Breast epithelium (tissue), 4 donors: ENCODE data around the gene ACTR1A. TPM values are rescaled to one million over a fixed set of nuclear protein-coding genes. Genes with fewer than 3 reads are reported as not detected.

Source experiments
- DNase-seq, 2 donors: peaks; one replicate each; pipeline ENCODE4 v3.0.0-alpha.2; 2019; ENCODE audit warnings: low spot score in 2 of 2
- H3K27ac ChIP-seq, 2 donors: fragments of 200-600 bp; sonication (generic) in 1 of 2; one replicate each; pipeline ENCODE4 v1.5.1; 2016 to 2019; ENCODE audit warnings: mild to moderate bottlenecking in 1 of 2
- H3K27me3 ChIP-seq, 2 donors: fragments of 200-600 bp; sonication (generic) in 1 of 2; one replicate each; pipeline versions ENCODE4 v1.5.1 to v1.6.0; 2017 to 2019; ENCODE audit warnings: control low read depth in 1 of 2, mild to moderate bottlenecking in 1 of 2
- H3K36me3 ChIP-seq: fragments of 200-600 bp; one replicate; pipeline ENCODE4 v1.5.1; 2019
- H3K4me1 ChIP-seq, 2 donors: fragments of 200-600 bp; sonication (generic); one replicate each; pipeline ENCODE4 v1.5.1; 2016 to 2019; ENCODE audit warnings: control low read depth in 1 of 2
- H3K4me3 ChIP-seq, 3 donors: fragments of 200-600 bp; sonication (generic); 1 replicate in 2 of 3; 2 replicates in 1 of 3; pipeline ENCODE4 v1.5.1; 2016 to 2019; ENCODE audit warnings: mild to moderate bottlenecking in 3 of 3, moderate library complexity in 2 of 3
- H3K9me3 ChIP-seq, 2 donors: fragments of 200-600 bp; sonication (generic) in 1 of 2; one replicate each; pipeline ENCODE4 v1.5.1; 2016 to 2019; ENCODE audit warnings: control low read depth in 1 of 2
- POLR2A ChIP-seq: fragments of 450-650 bp; IDR thresholded peaks from one replicate; pipeline ENCODE4 v1.6.1; 2016; ENCODE audit warnings: antibody characterized with exemption, mild to moderate bottlenecking, moderate library complexity
- POLR2AphosphoS5 ChIP-seq, 3 donors: sonication (generic); formaldehyde crosslinking; IDR thresholded peaks; one replicate each; pipeline ENCODE4 v1.6.1; 2017; ENCODE audit warnings: antibody characterized with exemption in 3 of 3
- intact Hi-C: fragments of 100-400 bp; cut with DNase I; formaldehyde crosslinking; loops from one replicate; pipeline ENCODE4 v1.15.1; 2023; ENCODE audit warnings: low total_unique reads
- total RNA-seq, 3 donors: library from RNA; depleted of rRNA; stranded (reverse); fragments of >200 nt; gene quantifications; one replicate each; pipeline ENCODE4 v1.1.0, GENCODE V29; 2016
- TF ChIP-seq, protein P1 (sequence below), 3 donors: fragments of 450-650 bp; IDR thresholded peaks; one replicate each; pipeline ENCODE4 v1.5.1; 2016 to 2017; ENCODE audit warnings: antibody characterized with exemption in 3 of 3, mild to moderate bottlenecking in 3 of 3, moderate library complexity in 3 of 3

Gene ACTR1A
- total RNA-seq, 3 donors from 2014 or later: 84.9 to 110 (median 92.5) TPM

DNA sequence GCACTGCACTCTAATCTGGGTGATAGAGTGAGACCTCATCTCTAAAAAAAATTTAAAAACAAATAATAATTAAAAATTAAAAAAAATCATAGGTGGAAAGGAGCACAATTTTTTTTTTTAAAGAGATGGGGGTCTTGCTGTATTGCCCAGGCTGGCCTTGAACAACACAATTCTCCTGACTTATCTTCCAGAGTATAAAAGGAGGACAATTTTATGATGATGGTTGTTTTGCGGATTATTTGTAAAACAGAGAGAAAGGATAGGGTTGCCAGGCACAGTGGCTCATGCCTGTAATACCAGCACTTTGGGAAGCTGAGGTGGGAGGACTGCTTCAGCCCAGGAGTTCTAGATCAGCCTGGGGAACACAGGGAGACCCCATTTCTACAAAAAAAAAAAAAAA, 5.0 kb downstream of the ACTR1A start:
- DNase-seq: no peak
- no peak overlapping the region for H3K27ac ChIP-seq

DNA sequence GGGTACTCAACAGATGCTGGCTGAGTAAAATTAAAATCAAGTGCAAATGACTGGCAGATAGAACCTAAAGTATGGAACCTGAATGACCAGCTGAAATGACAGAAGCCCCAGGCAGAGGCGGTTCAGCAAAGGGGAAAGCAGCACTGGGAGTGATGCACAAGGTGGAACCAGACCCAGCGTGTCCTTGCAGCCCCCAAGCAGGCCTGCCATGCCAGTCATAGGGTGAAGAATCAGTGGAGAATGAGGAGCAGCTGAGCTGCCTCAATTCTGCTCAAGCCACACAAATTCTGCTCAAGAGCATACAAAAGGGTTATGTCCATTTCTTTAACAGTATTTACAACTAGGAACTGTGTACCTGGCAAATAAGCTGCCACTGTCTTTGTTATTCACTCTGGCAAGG, 8.7 kb downstream of the ACTR1A start:
- intact Hi-C loops: no loop called here
- no peak overlapping the region for H3K27ac ChIP-seq
- H3K27me3 ChIP-seq: no peaks in the 10 kb centered on the region
- H3K4me1 ChIP-seq: no peaks in the 10 kb centered on the region
- no peak overlapping the region for H3K4me3 ChIP-seq
- H3K36me3 ChIP-seq: no peaks in the 10 kb centered on the region
- DNase-seq: no peak
- TF ChIP-seq POLR2A: no peak
- no peak for TF ChIP-seq POLR2AphosphoS5 (IDR thresholded peaks at IDR 0.05)
- TF ChIP-seq, protein P1, sequence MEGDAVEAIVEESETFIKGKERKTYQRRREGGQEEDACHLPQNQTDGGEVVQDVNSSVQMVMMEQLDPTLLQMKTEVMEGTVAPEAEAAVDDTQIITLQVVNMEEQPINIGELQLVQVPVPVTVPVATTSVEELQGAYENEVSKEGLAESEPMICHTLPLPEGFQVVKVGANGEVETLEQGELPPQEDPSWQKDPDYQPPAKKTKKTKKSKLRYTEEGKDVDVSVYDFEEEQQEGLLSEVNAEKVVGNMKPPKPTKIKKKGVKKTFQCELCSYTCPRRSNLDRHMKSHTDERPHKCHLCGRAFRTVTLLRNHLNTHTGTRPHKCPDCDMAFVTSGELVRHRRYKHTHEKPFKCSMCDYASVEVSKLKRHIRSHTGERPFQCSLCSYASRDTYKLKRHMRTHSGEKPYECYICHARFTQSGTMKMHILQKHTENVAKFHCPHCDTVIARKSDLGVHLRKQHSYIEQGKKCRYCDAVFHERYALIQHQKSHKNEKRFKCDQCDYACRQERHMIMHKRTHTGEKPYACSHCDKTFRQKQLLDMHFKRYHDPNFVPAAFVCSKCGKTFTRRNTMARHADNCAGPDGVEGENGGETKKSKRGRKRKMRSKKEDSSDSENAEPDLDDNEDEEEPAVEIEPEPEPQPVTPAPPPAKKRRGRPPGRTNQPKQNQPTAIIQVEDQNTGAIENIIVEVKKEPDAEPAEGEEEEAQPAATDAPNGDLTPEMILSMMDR (IDR thresholded peaks at IDR 0.05): no peak
- no peaks in the 10 kb centered on the region for H3K9me3 ChIP-seq

More for the DNA sequence above, 5.0 kb downstream of the ACTR1A start:
- TF ChIP-seq, protein P1 (IDR thresholded peaks at IDR 0.05): no peak
- TF ChIP-seq POLR2A (no peak), POLR2AphosphoS5 (IDR thresholded peaks at IDR 0.05) (no peak)
- no peaks in the 10 kb centered on the region for H3K9me3 ChIP-seq
- intact Hi-C loops: no loop called here
- no peaks in the 10 kb centered on the region for H3K36me3 ChIP-seq
- H3K4me3 ChIP-seq: no peak overlapping the region
- H3K27me3 ChIP-seq: no peaks in the 10 kb centered on the region
- peaks cover 0 to 5% of the 10 kb centered on the region in 2 donors for H3K4me1 ChIP-seq

DNA sequence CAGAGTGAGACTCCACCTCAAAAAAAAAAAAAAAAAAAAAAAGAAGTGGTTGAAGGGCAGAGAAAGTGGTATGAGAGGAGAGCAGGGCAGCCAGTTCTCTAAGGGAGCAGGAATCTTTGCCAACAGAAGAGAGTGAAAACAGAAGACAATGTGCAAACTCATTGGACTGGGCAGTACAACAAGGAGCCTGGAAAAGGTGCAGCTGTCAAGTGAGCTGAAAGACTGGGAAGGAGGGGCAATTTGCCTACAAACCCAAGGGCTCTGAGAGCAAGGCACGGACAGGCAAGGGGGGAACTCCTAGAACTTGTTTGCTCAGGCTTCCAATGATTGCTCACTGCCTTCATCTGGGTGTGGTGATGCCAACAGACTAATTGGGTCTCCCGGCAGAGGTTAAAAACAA, 9.5 kb downstream of the ACTR1A start:
- Histone ChIP-seq H3K4me3 (no peak overlapping the region), H3K27ac (no peak overlapping the region)
- DNase-seq: no peak

DNA sequence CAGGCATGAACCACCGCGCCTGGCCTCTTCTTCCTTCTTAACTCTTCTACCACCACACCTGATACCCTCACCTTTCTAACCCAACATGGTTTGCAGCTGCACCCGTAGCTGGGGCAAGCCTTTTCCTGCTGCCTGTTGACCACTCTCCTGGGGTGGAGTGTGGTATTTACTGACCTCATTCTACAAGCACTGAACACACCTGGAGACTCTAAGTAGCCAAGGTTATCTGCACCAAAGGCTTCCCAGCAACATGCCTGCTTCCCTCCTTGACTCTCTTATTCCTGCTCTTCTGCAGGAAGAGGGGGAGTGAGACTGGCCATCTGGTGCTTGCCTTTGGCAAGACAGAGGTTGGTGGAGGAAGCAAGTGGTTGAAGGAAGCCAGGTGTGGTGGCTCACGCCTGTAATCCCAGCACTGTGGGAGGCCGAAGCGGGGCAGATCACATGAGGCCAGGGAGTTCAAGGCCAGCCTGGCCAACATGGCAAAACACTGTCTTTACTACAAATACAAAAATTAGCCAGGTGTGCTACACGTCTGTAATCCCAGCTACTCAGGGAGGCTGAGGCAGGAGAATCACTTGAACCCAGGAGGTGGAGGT, 10.1 kb downstream of the ACTR1A start:
- TF ChIP-seq POLR2A (no peak), POLR2AphosphoS5 (IDR thresholded peaks at IDR 0.05) (no peak)
- TF ChIP-seq, protein P1 (IDR thresholded peaks at IDR 0.05): no peak
- Histone ChIP-seq H3K4me3 (no peak overlapping the region), H3K27me3 (no peaks in the 10 kb centered on the region), H3K9me3 (no peaks in the 10 kb centered on the region), H3K36me3 (no peaks in the 10 kb centered on the region), H3K4me1 (no peaks in the 10 kb centered on the region), H3K27ac (no peak overlapping the region)
- intact Hi-C loops: no loop called here
- no peak for DNase-seq

More for the DNA sequence above, 9.5 kb downstream of the ACTR1A start:
- intact Hi-C loops: no loop called here
- Histone ChIP-seq H3K4me1 (no peaks in the 10 kb centered on the region), H3K27me3 (no peaks in the 10 kb centered on the region), H3K36me3 (no peaks in the 10 kb centered on the region), H3K9me3 (no peaks in the 10 kb centered on the region)
- TF ChIP-seq POLR2A: no peak
- TF ChIP-seq, protein P1 (IDR thresholded peaks at IDR 0.05): no peak
- TF ChIP-seq POLR2AphosphoS5 (IDR thresholded peaks at IDR 0.05): no peak

DNA sequence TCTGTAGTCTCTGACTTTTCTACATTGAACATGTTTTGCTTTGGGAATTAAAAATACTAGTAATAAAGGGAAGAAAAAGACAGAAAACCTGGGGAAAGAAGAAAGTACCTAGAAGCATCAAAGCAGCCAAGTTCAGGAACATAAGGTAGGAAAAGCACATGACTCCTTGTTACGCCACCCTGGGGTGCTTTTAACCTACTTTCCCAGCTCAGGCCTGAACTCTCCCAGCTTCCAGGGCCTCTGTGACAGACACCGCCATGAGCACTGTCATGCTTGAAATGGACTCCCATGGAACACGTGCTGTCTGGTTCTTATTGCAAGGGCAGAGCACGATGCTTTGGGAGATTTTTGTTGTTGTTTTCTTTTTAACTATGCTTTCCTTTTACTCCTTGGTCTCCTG, 11.4 kb downstream of the ACTR1A start:
- H3K27me3 ChIP-seq: no peaks in the 10 kb centered on the region
- no peaks in the 10 kb centered on the region for H3K4me1 ChIP-seq
- no peak overlapping the region for H3K27ac ChIP-seq
- no peaks in the 10 kb centered on the region for H3K9me3 ChIP-seq
- no peaks in the 10 kb centered on the region for H3K36me3 ChIP-seq
- no peak overlapping the region for H3K4me3 ChIP-seq
- intact Hi-C loops: no loop called here
- TF ChIP-seq POLR2AphosphoS5 (IDR thresholded peaks at IDR 0.05) (no peak), POLR2A (no peak)
- TF ChIP-seq, protein P1 (IDR thresholded peaks at IDR 0.05): no peak
- no peak for DNase-seq
